Urinary bladder (tissue), 4 donors: Measurements from ENCODE around the gene TOR1B. TPM values are rescaled to one million over a fixed set of nuclear protein-coding genes. Genes with fewer than 3 reads are reported as not detected.

ENCODE experiments used
- DNase-seq: peaks from one replicate; pipeline ENCODE4 v3.0.0-alpha.2; 2015; ENCODE audit errors: extremely low spot score
- H3K27ac ChIP-seq: one replicate; pipeline ENCODE4 v1.5.1; 2013; ENCODE audit warnings: low read depth, mild to moderate bottlenecking, moderate library complexity
- H3K36me3 ChIP-seq: one replicate; pipeline ENCODE4 v1.6.1; 2013; ENCODE audit warnings: mild to moderate bottlenecking, moderate library complexity; ENCODE audit not compliant: insufficient read depth
- H3K4me1 ChIP-seq: one replicate; pipeline ENCODE4 v1.6.1; 2013; ENCODE audit warnings: mild to moderate bottlenecking, moderate library complexity; ENCODE audit not compliant: insufficient read depth
- H3K4me3 ChIP-seq: one replicate; pipeline ENCODE4 v1.5.1; 2013; ENCODE audit warnings: low read depth, low read length
- WGBS: extraction: QIAGEN DNeasy Blood & Tissue Kit; methylation state at CpG from one replicate; pipeline ENCODE4 v1.1.7; 2013; 5-methylcytosine and 5-hydroxymethylcytosine counted together
- polyA plus RNA-seq: library from polyadenylated mRNA; stranded (reverse); fragments of 200-250 nt; gene quantifications from one replicate; pipeline ENCODE4 v1.2.3, GENCODE V29; 2013
- total RNA-seq: library from RNA; depleted of rRNA; stranded (reverse); fragments of >200 nt; gene quantifications from one replicate; pipeline ENCODE4 v1.2.3, GENCODE V29; 2014
- donor health status: healthy with polysubstance abuse.
- donor health status: healthy.

TOR1B gene
- total and polyA plus RNA-seq, 2 donors: 25.3 to 26.4 TPM

DNA sequence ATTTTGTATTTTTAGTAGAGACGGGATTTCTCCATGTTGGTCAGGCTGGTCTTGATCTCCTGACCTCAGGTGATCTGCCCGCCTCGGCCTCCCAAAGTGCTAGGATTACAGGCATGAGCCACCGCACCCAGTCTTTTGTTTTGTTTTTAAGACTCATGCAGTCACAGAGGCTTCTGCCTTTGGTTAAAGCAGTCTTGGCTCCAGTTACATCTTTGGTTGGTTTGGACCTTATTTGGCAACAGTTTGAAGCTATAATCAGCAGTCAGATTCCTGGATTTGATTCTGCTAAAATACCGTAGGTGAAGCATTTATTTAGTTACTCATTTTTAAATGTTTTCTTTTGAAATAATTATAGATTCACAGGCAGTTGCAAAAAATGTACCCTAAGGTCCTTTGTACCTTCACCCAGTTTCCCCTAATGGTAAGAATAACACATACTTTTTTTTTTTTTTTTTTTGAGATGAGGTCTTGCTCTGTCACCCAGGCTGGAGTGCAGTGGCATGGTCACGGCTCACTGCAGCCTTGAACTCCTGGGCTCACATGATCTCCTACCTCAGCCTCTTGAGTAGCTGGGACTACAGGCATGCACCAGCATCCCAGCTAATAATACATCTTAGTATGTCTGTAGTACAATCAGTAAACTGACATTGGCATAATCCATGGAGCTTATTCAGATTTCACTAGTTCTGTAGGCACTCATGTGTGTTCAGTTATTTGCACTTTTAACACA, 48.0 kb downstream of the TOR1B start:
- Histone ChIP-seq H3K36me3 (no peaks in the 10 kb centered on the region), H3K27ac (no peak overlapping the region), H3K4me1 (no peaks in the 10 kb centered on the region), H3K4me3 (no peak overlapping the region)
- WGBS: 58% methylated on average over 6 of the region's 6 CpGs
- no peak for DNase-seq

- Histone ChIP-seq H3K4me1 (no peaks in the 10 kb centered on the region), H3K36me3 (no peaks in the 10 kb centered on the region), H3K27ac (no peak overlapping the region), H3K4me3 (no peak overlapping the region)
- 52% methylated on average over 5 of the region's 5 CpGs for whole genome bisulfite sequencing
- DNase-seq: no peak
Measured at GRCh38 chr9:129851821-129852220, 48.8 kb downstream of the TOR1B start.

DNA sequence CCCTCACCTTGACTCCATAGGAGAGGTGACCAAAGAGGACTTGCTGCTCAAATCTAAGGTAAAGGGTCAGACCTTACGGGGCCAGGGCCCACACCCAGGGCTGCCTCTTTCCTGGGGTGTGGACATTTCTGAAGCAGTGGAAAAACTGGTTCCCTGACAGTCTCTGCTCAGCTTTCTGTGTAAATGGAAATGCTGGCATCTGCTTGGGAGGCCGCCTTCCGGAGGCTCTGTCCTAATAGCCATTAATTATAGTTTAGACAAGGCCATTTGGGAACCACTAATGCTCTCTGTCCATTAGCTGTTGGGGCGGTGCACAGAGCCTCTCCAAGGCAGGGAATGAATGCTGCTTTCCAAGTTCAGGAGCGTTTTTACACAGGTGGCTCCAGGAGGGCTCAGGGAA, 49.6 kb downstream of the TOR1B start:
- Histone ChIP-seq H3K4me3 (no peak overlapping the region), H3K36me3 (no peaks in the 10 kb centered on the region), H3K27ac (no peak overlapping the region), H3K4me1 (no peaks in the 10 kb centered on the region)
- WGBS: 78% methylated on average over 5 of the region's 5 CpGs
- peak; percentile 51 for DNase-seq

GRCh38 chr9:129853614-129854013, 50.6 kb downstream of the TOR1B start:
- no peak overlapping the region for H3K27ac ChIP-seq
- no peak for DNase-seq
- no peaks in the 10 kb centered on the region for H3K36me3 ChIP-seq
- no peak overlapping the region for H3K4me3 ChIP-seq
- no peaks in the 10 kb centered on the region for H3K4me1 ChIP-seq
- WGBS: 80% methylated on average over 3 of the region's 3 CpGs

GRCh38 chr9:129854588-129855110, 51.7 kb downstream of the TOR1B start:
- 91% methylated on average over 4 of the region's 4 CpGs for WGBS
- Histone ChIP-seq H3K27ac (no peak overlapping the region), H3K36me3 (no peaks in the 10 kb centered on the region), H3K4me1 (no peaks in the 10 kb centered on the region), H3K4me3 (no peak overlapping the region)
- no peak for DNase-seq

GRCh38 chr9:129857207-129857606, 54.2 kb downstream of the TOR1B start:
- 92% methylated on average over 7 of the region's 7 CpGs for WGBS
- Histone ChIP-seq H3K27ac (no peak overlapping the region), H3K4me1 (no peaks in the 10 kb centered on the region), H3K4me3 (no peak overlapping the region), H3K36me3 (no peaks in the 10 kb centered on the region)
- DNase-seq: no peak

DNA sequence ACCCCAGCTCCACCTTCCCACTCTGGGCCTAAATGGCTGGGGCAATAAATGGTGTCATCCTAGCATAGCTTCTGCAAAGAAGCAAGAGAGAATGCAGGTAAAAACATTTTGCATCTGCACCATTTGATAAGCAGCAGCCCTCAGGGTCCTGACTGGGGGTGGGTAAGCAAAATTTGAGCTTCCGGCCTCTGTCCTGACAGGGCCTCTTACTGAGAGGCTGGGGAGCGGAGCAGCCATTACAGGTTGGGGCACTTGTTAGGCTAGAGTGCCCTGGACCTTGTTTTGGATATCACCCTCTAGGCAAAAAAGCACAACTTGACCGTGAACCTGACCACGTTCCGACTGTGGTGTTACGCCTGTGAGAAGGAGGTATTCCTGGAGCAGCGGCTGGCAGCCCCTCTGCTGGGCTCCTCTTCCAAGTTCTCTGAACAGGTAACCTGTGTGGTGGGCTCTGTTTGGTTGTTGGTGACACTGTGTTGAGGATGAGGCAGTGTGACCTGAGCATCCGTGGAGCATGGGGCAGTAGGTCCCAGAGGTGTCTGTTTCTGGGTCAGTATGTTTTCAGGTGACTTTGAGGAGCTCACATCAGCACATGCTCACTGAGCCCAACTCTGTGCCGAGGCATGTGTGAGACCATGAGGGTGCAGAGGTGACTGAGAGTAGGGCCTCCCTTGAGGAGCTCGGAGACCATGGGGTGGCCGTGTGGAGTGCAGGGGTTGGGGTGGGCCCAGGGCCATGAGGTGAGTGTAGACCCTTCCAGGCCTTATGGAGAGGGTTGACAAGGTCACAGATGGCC, 55.4 kb downstream of the TOR1B start:
- Histone ChIP-seq H3K4me3 (no peak overlapping the region), H3K36me3 (no peaks in the 10 kb centered on the region), H3K4me1 (no peaks in the 10 kb centered on the region), H3K27ac (no peak overlapping the region)
- no peak for DNase-seq
- WGBS: 90% methylated on average over 11 of the region's 11 CpGs

Other genes with a start within 250 kb of the TOR1B start
- not detected for gene C9orf50, start 182.1 kb upstream of the TOR1B start, total RNA-seq
- gene C9orf50, start 182.1 kb upstream of the TOR1B start, polyA plus RNA-seq: 0.28 TPM
- 12.8 TPM for gene NTMT1, start 177.0 kb upstream of the TOR1B start, total RNA-seq
- gene NTMT1, start 177.0 kb upstream of the TOR1B start, polyA plus RNA-seq: 46.7 TPM
- 5.8 TPM for gene ASB6, start 161.0 kb upstream of the TOR1B start, total RNA-seq
- 16.5 TPM for gene ASB6, start 161.0 kb upstream of the TOR1B start, polyA plus RNA-seq
- gene PRRX2, start 137.5 kb upstream of the TOR1B start, total RNA-seq: 8.6 TPM
- gene PRRX2, start 137.5 kb upstream of the TOR1B start, polyA plus RNA-seq: 15.8 TPM
- 18.0 TPM for gene PTGES, start 50.1 kb upstream of the TOR1B start, total RNA-seq
- 26.8 TPM for gene PTGES, start 50.1 kb upstream of the TOR1B start, polyA plus RNA-seq
- gene TOR1A, start 21.0 kb downstream of the TOR1B start, total RNA-seq: 20.5 TPM
- 36.7 TPM for gene TOR1A, start 21.0 kb downstream of the TOR1B start, polyA plus RNA-seq
- gene C9orf78, start 32.1 kb downstream of the TOR1B start, total RNA-seq: 27.0 TPM
- 99.8 TPM for gene C9orf78, start 32.1 kb downstream of the TOR1B start, polyA plus RNA-seq
- 7.7 TPM for gene USP20, start 32.3 kb downstream of the TOR1B start, total RNA-seq
- gene USP20, start 32.3 kb downstream of the TOR1B start, polyA plus RNA-seq: 38.7 TPM
- gene FNBP1, start 240.0 kb downstream of the TOR1B start, total RNA-seq: 121 TPM
- gene FNBP1, start 240.0 kb downstream of the TOR1B start, polyA plus RNA-seq: 107 TPM